Measurements from ENCODE around the gene IQGAP1. TPM values are rescaled to one million over a fixed set of nuclear protein-coding genes. Genes with fewer than 3 reads are reported as not detected.
A peak's percentile ranks its signal among the peaks of the same experiment; 100 is the strongest.

Gene IQGAP1
- total RNA-seq, 4 donors from 2014 or later: 181 to 285 (median 193) TPM

DNA sequence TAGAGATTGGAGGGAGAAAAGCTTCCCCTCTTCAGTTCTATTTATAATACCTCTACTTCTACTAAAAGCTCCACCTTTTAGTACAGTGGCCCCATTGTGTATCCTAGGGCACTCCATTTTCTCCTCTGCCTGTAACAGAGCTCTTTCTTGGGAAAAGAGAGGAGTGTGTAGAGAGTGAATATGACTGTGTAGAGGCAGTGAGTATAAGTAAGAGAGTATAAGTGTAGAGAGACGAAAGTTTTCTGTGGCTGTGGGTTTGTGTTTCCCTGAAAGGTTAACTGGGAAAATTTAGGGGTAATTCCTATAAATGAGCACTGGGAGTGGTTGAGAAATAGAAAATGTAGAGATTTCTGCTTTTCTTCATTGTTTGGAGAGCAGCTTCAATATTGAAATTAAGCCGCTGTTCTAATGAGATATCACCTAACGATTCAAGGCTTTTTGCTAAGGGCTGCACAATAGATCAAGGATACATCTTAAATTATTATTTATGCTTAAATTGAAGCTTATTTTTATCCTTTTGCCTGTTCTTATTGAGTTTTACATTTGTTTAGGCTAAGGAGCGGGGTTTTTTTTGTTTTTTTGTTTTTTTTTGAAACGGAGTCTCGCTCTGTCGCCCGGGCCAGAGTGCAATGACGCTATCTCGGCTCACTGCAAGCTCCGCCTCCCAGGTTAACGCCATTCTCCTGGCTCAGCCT is 6.9 kb downstream of the IQGAP1 start:
- no peaks in the 10 kb centered on the region for H3K9me3 ChIP-seq
- DNase-seq: no peak
- TF ChIP-seq POLR2A (IDR thresholded peaks at IDR 0.05): no peak
- TF ChIP-seq, protein P1, sequence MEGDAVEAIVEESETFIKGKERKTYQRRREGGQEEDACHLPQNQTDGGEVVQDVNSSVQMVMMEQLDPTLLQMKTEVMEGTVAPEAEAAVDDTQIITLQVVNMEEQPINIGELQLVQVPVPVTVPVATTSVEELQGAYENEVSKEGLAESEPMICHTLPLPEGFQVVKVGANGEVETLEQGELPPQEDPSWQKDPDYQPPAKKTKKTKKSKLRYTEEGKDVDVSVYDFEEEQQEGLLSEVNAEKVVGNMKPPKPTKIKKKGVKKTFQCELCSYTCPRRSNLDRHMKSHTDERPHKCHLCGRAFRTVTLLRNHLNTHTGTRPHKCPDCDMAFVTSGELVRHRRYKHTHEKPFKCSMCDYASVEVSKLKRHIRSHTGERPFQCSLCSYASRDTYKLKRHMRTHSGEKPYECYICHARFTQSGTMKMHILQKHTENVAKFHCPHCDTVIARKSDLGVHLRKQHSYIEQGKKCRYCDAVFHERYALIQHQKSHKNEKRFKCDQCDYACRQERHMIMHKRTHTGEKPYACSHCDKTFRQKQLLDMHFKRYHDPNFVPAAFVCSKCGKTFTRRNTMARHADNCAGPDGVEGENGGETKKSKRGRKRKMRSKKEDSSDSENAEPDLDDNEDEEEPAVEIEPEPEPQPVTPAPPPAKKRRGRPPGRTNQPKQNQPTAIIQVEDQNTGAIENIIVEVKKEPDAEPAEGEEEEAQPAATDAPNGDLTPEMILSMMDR (IDR thresholded peaks at IDR 0.05): no peak
- no peak overlapping the region for H3K4me3 ChIP-seq
- peaks cover 28 to 98% (median 73%) of the 10 kb centered on the region in 3 donors for H3K4me1 ChIP-seq
- H3K36me3 ChIP-seq: peaks cover 0 to 33% (median 0%) of the 10 kb centered on the region in 3 donors
- 91 to 93% methylated on average over 12 of the region's 12 CpGs for WGBS, 2 donors
- H3K27ac ChIP-seq: peak overlapping the region in 3 of 4 donors; percentile 26 to 50 (median 35)
- H3K27me3 ChIP-seq: no peaks in the 10 kb centered on the region
- intact Hi-C loops (cut with DNase I): no loop called here

DNA sequence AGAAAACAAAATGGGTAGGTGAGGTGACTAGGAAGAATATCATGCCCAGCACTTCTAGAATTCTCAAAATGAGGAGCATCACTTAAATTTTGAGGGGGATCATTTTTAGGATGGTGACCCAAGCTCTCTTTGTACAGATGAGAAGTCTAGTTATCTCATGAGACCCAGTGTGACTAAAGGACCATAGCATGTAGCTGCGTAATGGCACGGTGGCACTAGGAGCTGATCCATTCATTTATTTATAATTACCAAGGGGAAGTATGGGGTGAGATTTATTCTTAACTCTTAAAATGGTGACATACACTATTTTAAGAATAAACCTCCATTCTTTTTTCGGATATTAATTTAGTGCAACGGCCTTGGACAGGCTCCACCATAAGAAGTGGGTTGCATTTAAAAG is 8.3 kb downstream of the IQGAP1 start:
- Histone ChIP-seq H3K27ac (peak overlapping the region in 3 of 4 donors; percentile 26 to 49 (median 45)), H3K4me3 (no peak overlapping the region), H3K4me1 (peaks cover 22 to 98% (median 73%) of the 10 kb centered on the region in 3 donors), H3K27me3 (no peaks in the 10 kb centered on the region), H3K36me3 (peaks cover 0 to 24% (median 0%) of the 10 kb centered on the region in 3 donors), H3K9me3 (no peaks in the 10 kb centered on the region)
- 68 to 79% methylated on average over 4 of the region's 4 CpGs for WGBS, 2 donors
- TF ChIP-seq, protein P1 (IDR thresholded peaks at IDR 0.05): no peak
- TF ChIP-seq POLR2A (IDR thresholded peaks at IDR 0.05): no peak
- intact Hi-C loops (cut with DNase I): no loop called here
- no peak for DNase-seq

DNA sequence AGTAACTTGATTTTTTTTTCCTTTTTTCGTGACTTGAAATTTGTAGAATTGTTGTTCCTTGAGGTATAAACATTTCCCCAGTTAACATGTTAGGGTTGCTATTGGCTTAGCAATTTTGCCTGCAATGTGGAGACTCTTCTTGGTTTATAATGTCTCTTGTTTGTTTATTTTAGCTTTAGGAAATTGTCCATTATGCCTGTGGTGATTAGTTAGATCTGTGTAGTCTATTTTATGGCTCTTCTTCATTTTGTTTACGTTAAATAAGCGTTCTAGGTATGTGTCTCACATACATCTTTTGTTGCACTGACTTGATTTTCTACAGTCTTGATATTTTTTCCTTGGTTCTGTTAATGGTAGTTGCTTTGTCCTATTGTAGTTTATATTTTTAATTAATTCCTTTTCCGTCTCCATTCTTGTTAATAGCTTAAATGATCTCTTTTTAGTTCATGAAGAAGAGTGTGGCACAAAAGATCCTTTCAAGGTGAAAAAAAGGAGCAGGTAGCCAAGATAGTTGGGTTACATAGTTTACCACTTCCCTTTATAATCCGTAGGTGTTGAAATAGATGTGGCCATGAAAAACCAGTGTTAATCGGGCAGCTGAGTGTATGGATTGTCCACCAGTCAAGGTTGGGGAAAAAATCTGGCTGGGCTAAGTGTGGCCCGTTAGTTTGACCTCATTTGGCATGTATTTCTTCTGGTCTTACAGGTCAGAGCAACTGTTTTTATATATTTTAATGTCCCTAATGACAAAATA is 12.1 kb downstream of the IQGAP1 start:
- DNase-seq: no peak
- Histone ChIP-seq H3K27ac (peak overlapping the region; percentile 77 to 92 (median 84)), H3K4me1 (peaks cover 18 to 98% (median 63%) of the 10 kb centered on the region in 3 donors), H3K36me3 (no peaks in the 10 kb centered on the region), H3K9me3 (no peaks in the 10 kb centered on the region), H3K27me3 (no peaks in the 10 kb centered on the region), H3K4me3 (peak overlapping the region in 1 of 4 donors; percentile 46)
- WGBS, 2 donors: 45 to 55% methylated on average over 7 of the region's 7 CpGs
- TF ChIP-seq, protein P1 (IDR thresholded peaks at IDR 0.05): no peak
- no peak for TF ChIP-seq POLR2A (IDR thresholded peaks at IDR 0.05)
- intact Hi-C loops (cut with DNase I): no loop called here

DNA sequence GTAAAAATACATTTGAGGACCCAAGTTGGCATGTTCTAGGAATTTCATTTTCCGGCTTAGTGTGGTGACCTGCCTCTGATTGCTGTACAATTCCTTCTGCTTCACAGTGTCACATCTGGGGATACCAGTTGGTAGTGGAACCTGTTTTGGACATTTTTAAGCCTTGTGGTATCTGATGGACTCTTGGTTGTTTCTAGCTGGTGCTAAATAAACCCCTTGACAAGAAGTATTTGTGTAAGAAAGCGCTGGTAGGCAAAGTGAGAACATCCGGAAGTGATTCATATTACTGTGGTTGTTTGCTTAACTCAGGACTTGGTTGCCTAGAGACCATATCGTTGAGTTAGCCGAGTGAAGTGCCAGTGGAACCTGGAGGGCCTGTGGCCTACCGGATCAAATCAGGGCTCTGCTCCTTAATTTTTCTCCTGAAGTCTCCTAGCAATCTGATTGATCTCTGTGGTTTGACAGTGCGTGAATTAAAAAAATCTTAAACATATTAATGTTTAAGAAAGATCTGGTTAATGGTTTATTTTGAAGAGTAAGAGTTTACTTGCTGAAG is 12.8 kb downstream of the IQGAP1 start:
- Histone ChIP-seq H3K4me1 (peaks cover 16 to 98% (median 59%) of the 10 kb centered on the region in 3 donors), H3K9me3 (no peaks in the 10 kb centered on the region), H3K27me3 (no peaks in the 10 kb centered on the region), H3K4me3 (peak overlapping the region in 1 of 4 donors; percentile 46), H3K36me3 (no peaks in the 10 kb centered on the region), H3K27ac (peak overlapping the region; percentile 77 to 92 (median 84))
- TF ChIP-seq POLR2A (IDR thresholded peaks at IDR 0.05): peak in 1 of 4 donors; percentile 9
- TF ChIP-seq, protein P1 (IDR thresholded peaks at IDR 0.05): no peak
- WGBS, 2 donors: 3 to 7% methylated on average over 7 of the region's 7 CpGs
- intact Hi-C loops (cut with DNase I): no loop called here
- peak; percentile 21 for DNase-seq

DNA sequence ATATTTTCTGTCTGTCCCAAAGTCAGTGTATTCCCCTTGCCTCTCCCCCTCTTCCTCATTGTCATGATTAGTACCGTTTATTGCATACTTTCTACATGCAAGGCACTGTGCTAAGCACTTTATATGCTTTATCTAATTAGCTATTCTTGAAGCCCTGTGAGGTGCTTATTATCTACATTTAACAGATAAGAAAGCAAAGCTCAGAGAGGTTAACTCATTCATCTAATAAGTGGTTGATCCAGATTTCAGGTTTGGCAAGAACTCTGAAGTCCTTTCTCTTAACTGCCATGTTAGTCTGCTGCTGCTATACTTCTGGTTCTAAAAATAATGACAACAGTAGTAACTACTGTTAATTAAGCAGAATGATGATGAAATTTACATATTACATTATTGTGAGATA is 13.5 kb downstream of the IQGAP1 start:
- DNase-seq: no peak
- Histone ChIP-seq H3K4me1 (peaks cover 11 to 98% (median 57%) of the 10 kb centered on the region in 3 donors), H3K9me3 (no peaks in the 10 kb centered on the region), H3K36me3 (no peaks in the 10 kb centered on the region), H3K4me3 (peak overlapping the region in 1 of 4 donors; percentile 46), H3K27ac (peak overlapping the region; percentile 77 to 92 (median 84)), H3K27me3 (no peaks in the 10 kb centered on the region)
- no peak for TF ChIP-seq POLR2A (IDR thresholded peaks at IDR 0.05)
- TF ChIP-seq, protein P1 (IDR thresholded peaks at IDR 0.05): no peak
- intact Hi-C loops (cut with DNase I): no loop called here
- 4 to 8% methylated on average over 1 of the region's 1 CpG for WGBS, 2 donors
